CD1c-positive myeloid dendritic cell (primary cell): ENCODE results near the gene IFNL4.
"Not testable (repeated sequence)": the region's sequence is repeated elsewhere in the genome, so short reads cannot be mapped to it uniquely, and the experiment has no call there.

Experiments
- DNase-seq: peaks from one replicate; pipeline ENCODE4 v3.0.0-alpha.2; 2016; ENCODE audit errors: extremely low spot score

IFNL4 gene

DNA sequence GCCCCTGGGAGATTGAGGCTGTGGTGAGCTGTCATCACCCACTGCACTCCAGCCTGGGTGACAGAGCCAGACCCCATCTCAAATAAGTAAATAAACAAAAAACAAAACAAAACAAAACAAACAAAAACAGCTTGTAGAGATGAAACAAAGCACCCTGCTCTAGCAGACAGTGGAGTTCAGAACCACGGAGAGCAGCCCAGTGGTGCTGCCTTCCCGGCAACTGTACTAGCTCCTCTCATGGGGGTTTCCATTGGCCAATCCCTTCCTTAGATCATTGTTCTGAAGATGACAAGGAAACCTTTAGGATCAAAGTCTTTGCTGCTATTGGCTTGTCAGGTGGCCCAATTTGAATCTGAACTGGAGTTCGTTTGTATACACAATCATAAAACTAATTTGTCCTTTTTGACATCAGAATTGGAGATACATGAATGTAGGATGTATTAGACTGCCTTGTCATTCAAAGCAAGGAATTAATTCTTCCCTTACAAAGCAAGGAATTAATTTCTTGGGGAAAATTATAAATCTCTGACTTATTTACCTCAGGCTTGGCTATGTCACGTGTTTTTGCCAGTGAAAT is 24.9 kb downstream of the IFNL4 start:
- DNase-seq, result peak; percentile 10

DNA sequence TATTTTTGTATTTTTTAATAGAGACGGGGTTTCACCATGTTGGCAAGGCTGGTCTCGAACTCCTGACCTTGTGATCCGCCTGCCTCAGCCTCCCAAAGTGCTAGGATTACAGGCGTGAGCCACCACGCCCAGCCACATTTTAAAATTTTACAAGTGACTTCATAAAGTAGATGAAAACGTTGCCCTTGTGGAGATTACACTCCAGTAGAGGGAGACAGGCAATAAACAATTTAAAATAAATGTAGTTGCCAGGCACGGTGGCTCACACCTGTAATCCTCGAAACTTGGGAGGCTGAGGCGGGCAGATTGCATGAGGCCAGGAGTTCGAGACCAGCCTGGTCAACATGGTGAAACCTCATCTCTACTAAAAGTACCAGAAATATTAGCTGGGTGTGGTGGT is 29.5 kb downstream of the IFNL4 start:
- not testable (repeated sequence) for DNase-seq

DNA sequence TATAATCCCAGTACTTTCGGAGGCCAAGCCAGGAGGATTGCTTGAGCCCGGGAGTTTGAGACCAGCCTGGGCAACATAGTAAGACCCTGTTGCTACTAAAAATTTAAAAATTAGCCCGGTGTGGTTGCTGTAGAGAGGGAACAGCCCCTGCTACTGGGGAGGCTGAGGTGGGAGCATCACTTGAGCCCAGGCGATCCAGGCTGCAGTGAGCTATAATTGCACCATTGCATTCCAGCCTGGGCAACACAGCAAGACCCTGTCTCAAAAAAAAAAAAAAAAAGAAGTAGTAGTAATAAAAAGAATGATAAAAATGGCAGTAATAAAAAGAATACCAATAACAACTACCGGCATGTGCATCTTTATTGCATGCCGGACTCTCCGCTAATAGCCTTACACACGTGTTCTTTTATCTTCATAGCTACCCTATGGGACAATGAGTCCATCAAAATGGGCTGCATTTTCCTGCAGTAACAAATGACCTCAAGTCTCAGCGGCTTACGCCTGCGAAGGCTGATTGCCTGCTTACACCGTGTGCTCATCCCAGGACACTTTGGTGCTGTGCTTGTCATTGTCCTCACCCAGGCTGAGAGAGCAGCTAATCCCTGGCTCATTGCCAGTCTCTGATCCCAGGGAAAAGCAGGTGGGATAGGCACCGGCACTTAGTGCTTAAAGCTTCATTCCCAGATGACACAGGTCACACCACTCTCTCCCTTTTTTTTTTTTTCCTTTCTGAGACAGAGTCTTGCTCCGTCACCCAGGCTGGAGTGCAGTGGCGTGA is 30.2 kb downstream of the IFNL4 start:
- DNase-seq, result no peak

DNA sequence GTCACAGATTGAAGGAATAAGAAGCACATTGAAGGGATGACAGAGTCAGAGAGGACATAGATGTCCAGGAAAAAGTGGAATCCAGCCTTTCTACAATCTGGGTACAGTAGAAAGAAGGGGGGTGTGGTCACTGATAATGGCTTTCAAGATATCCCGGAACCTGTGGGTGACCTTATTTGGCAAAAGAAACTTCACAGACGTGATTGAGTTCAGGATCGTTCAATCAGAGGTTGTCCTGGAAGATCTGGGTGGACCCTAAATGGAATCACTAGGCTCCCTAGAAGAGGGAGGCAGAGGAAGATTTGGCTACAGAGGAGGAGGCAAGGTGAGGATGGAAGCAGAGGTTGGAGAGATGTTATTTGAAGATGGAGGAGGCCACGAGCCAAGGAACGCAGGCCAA is 31.6 kb downstream of the IFNL4 start:
- DNase-seq, result no peak

DNA sequence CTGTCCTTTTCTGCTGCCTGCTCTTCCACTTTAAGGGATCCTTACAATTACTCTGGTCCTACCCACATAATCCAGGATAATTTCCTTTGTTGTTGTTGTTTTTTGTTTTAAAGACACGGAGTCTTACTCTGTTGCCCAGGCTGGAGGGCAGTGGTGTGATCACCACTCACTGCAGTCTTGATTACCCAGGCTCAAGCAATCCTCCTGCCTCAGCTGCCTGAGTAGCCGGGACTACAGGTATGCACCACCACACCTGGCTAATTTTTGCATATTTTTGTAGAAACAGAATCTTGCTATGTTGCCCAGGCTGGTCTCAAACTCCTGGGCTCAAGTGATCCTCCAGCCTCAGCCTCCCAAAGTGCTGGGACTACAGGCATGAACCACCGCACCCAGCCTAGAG is 33.3 kb downstream of the IFNL4 start:
- not testable (repeated sequence) for DNase-seq

DNA sequence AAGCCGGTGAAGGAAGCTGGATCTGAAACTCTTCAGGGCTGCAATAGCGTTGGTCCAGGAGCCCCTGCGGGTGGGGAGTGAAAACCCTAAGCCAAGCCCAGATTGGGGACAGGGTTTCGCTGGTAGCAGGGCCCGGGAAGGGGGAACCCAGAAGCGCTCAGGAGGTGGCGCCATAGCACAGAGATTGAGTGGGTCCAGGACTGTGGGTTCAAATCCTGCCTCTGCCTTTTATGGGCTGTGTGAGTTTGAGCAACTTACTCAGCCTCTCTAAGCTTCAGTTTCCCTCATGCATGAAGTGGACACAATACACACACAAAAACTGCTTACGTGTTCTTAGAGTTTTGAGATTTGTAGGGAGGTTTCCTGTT is 36.3 kb downstream of the IFNL4 start:
- DNase-seq, result peak; percentile 66

DNA sequence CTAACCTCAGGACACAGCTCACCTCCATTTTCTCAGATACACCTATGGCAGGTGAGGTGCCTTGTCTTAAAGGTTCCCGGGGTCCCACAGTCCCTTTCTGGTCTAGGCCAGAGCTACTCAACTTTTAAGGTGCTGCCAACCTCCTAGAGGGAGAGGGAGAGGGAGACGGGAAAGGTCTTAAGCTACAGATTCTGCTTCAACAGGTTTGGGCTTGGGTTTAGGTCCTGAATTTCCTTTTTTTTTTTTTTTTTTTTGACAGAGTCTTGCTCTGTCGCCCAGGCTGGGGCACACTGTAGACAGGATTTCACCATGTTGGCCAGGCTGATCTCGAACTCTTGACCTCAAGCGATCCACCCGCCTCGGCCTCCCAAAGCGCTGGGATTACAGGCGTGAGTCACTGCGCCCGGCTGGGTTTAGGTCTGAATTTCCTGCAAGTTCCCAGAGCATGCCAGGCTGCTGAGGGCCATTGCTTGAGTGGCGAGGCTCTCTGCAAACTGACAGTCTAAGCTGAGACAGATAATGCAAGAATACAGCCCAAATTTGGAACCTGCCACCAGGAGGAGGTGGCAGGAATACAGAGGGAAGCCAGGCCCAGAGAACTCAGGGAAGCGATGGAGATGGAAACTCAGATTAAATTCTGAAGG is 36.8 kb downstream of the IFNL4 start:
- no peak for DNase-seq

DNA sequence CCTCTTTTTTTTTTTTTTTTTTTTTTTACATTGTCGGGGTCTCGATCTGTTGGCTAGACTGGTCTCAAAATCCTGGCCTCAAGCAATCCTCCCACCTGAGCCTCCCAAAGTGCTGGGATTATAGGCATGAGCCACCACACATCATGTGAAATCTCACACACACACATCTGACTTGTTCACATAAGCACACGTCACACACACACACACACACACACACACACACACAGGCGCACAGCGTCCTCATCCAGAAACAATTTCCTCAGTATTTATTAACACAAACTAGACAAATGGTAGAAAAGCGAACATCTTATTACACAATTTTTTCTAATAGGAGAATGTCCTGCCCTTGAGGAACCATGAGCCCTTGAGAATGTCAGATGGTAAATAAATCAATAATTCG is 39.5 kb downstream of the IFNL4 start:
- no peak for DNase-seq

DNA sequence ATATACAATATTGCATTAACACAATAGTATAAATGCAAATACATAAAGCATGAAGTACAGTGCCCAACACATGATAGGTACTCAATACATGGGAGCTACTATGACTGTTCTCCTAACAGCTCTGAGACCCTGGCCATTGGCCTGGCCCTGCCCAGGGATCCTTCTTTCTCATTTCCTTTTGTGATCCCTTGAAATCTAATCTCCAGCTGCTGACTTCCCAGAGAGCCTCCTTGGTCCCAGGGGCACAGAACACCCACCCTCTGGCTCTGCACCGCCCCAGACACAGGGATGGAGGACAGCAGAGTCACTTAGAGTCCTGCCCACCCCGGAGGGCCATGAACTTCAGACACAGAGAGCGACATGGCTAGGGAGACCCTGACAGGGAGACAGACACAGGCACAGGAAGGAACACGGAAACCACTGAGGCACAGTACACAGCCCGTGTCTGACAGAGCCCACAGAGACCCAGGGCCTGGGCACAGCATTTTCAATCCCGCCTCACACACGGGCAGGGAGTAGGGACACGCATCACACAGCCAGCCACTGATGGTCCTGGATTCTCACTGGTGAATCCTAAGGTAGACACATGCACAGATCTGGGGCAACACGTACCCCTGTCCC is 40.4 kb downstream of the IFNL4 start:
- no peak for DNase-seq

DNA sequence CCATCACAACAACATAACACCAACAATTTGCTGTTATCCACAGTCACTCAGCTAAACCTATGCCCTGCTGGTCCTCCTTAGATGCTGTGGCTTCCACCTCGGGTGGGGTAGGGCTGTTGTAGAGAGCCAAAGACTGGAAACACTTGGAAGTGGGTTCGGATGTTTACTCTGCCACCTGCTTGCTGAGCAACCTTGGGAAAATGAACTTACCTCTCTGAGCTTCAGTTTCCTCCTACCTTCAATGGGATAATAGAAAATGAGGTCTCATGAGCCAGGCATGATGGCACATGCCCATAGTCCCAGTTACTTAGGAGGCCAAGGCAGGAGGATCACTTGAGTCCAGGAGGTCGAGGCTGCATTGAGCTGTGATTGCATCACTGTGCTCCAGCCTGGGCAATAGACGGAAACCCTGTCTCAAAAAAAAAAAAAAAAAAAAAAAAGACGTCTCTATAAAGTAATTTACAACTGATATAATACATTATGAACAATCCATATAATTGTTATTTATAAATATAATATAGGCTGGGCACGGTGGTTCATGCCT is 41.3 kb downstream of the IFNL4 start:
- DNase-seq, result no peak

DNA sequence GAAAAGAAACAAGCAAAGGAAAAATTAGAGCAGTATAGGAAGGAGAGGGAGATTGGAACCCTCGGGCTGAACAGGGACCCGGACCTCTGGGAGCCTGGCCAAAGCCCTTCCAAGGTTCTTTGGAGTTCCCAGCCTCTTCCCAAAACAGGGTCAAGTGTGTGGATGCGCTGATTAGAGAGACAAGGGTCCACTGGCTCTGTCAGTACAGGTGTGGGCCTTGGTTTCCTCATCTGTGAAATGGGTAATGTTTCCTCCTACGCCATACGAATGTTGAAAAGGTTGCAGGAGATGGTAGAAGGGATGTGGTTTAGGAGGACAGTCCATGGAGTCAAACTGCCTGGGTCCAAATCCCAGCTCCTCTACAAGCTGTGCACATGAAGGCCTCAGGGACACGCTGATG is 42.5 kb downstream of the IFNL4 start:
- DNase-seq, result no peak

DNA sequence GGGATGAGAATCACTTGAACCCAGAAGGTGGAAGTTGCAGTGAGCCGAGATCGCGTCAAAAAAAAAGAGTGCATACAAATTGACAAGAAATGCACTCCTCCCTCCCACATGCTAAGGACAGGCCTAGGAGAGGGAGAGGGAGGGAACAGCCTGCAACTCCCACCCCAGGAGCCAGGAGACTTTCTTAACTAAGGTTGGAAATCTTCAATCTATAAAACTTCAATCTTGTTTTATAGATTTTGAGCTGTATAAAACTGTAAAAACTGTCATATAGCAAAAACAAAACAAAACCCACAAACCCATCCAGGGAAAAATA is 43.2 kb downstream of the IFNL4 start:
- no peak for DNase-seq

DNA sequence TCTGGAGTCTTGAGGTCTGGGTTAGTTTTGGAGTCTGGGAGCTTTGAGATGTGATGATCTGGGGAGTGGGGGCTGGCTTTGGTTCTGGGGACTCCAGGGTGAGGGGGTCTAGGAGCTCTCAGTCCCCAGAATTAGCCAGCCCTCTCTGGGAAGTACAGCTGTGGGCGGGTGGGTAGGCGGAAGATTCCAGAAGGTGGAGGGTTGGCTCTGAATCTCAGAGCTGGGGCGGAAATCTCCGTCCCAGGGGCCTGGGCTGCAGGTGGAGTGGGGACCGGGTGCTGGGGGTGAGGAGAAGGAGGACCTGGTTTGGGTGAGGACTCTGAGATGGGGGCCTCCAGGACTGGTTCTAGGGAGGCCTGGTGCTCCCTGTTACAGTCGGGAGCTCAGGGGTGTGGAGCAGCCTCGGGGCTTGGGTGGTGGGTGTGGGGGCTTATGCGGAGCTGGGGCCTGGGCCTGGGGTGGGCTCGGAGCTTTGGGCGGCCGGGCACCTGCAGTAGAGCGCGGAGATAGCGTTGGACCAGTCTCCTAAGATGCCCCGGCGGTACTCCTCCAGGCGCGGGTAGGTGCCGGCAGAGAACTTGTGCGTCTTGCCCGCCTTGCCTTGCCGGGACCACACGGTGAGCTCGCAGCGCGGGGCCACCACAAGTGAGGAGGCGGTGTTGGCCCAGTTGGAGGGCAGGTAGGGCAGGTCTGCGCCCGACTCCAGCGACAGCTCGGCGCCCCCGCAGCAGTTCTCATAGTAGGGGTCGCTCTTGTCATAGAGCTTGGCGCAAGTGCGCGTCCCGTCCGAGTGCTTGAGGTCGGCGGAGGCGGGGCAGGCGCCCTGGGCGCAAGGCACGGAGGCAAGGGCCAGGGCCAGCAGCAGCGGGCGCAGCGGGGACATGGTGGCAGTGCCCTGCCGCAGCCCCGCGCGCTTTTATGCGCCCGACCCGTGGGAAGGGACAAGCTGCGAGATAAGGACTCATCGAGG is 45.0 kb downstream of the IFNL4 start, which contains the start of gene SYCN:
Gene SYCN (minus strand): TSS at position 892 of the 970 bp plus-strand sequence. CDS start 9 bp downstream, at position 883.
- no peak for DNase-seq

DNA sequence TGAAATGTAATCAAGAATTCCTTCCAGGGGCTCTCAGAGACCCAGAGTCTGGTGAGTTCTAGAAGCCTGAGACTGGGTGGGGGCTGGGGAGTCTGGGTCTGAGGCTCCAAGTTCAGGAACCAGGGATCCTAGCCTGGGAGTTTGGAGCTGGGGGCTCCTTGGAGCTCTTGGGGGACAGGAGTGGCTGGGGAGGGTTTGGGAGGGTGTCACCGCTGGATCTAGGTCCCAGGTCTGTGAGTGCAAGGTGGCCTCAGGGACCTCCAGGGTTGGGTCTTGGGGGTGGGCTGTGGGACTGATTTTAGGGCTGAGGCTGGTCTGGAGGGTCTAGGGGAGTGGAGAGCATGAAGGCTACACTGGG is 45.7 kb downstream of the IFNL4 start:
- DNase-seq, result no peak

DNA sequence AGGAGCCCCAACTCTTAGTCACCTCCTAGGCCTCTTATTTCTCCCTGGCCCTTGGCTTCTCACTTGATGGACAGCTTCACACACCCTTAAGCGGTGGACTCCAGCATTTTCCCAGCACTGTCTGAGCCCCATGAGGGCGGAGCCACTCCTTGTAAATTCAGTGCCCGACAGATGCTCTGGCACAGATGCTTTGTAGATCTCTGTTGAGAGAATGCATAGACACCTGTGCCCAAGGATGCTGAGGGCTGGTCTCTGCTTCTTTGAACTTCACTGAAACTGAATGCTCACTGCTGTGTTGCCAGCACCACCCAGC is 47.9 kb downstream of the IFNL4 start:
- no peak for DNase-seq

DNA sequence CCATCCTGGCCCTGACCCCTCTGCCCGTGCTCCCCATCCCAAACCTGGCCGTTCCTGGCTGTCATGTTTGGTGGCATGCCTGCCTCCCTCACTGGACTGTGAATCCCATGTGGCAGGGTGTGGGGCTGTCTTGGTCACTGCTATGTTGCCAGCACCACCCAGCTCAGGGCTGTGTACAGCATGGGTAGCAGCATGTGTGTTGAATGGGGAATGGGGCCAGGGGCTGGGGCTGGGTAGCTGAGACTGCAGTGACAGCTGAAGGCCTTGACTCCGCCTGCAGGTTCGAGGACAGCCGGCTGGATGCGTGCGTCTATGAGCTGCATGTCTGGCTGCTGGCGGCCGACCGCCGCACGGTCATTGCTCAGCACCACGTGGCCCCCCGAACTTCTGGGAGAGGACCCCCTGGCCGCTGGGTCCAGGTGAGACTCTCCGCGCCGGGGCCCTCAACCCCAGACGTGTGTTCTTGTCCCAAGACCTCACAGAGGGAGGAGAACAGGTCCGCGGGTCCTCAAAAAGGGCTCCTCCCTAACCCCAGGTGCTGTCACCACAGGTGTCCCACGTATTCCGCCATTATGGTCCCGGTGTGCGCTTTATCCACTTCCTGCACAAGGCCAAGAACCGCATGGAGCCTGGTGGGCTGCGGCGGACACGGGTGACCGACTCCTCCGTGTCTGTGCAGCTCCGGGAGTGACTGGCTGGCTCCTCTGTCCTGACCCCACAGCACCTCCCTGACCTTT is 48.4 kb downstream of the IFNL4 start:
- DNase-seq, result no peak

DNA sequence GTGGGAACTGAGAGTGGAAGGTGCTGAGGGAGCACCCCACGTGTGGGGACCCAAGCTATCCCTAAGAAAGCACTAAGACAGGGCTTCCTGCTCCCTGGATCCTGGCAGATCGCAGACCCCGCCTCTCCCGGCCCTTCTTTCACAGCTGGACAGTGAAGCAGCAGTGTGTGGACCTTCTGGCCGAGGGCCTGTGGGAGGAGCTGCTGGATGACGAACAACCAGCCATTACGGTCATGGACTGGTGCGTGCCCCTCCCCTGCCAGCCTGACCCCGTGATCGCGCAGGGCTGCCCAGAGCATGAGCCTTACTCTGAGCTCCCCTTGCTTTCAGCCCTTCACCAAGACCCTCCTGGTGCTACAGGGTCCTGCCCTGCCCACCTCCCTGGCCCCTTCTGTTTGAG is 49.6 kb downstream of the IFNL4 start:
- DNase-seq, result no peak

DNA sequence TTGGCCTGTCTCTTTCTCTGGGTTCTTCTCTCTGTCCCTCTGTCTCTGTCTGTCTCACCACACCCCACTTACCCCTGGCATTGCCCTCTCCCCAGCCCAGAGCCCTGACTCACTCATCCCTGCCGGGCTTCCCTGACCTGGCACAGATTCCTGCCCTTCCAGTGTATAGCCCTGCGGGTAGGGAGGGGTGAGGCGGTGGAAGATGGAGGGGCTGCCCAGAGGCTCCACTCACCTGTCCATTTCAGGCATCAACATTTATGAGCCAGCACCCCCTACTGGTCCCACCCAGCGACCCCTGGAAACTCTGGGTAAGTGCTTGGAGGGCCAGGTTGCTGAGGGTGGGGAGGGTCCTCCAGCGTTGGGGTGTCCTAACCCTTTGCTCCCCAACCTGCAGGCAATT is 50.8 kb downstream of the IFNL4 start:
- DNase-seq, result no peak

DNA sequence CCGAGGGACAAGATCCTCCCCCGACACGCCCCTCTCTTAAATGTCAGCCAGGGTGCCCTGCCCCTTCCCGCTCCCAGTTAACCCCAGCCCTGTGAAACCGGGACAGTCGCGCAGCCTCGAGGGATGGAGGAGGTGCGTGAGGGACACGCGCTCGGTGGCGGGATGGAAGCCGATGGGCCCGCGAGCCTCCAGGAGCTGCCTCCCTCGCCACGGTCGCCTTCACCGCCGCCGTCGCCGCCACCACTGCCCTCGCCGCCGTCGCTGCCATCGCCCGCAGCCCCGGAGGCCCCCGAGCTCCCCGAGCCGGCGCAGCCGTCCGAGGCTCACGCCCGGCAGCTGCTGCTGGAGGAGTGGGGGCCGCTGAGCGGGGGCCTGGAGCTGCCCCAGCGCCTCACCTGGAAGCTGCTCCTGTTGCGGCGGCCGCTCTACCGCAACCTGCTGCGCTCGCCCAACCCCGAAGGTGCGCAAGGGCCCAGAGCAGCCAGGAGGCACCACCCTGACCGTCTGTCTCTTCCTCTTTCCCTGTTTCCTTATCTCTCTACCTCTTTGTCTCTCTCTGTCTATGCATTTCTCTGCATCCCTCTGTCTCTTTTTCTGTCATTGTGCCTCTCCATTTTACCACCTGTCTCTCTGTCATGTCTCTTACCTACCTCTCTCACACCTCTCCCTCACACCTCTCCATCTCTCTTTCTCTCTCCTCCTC is 51.6 kb downstream of the IFNL4 start, which contains the start of gene NCCRP1:
Gene NCCRP1 (plus strand): TSS at position 105 of the 703 bp plus-strand sequence. CDS start 19 bp downstream, at position 124.
- DNase-seq, result no peak

DNA sequence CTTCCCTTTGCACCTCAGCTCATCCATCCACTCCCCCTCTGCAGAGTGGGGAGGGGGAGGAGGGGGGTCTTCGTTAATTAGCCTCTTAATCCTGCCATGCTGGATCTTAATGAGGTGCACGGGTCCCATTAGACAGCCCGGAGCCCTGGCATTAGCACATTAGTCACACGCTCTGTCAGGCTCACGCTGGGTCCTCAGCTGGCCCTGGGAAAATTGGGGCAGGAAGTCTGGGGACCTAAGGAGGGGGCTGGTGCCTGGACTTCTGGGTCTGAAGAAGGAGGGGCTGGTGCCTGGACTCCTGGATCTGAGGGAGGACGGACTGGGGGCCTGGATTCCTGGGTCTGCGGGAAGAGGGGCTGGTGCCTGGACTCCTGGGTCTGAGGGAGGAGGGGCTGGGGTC is 52.3 kb downstream of the IFNL4 start:
- no peak for DNase-seq
